Prostate gland (tissue), 2 donors: ENCODE measurements around the gene TGM6.

ENCODE experiments used
- POLR2A ChIP-seq: fragments of 450-650 bp; IDR thresholded peaks from one replicate; pipeline ENCODE4 v1.6.1; 2016; ENCODE audit warnings: antibody characterized with exemption, mild to moderate bottlenecking
- POLR2AphosphoS5 ChIP-seq: sonication (generic); formaldehyde crosslinking; IDR thresholded peaks from one replicate; pipeline ENCODE4 v1.6.1; 2017; ENCODE audit warnings: antibody characterized with exemption
- TF ChIP-seq, protein P1 (sequence below), 4 experiments: fragments of 200-600 bp in 2 of 4; fragments of 450-650 bp in 2 of 4; sonication (generic) in 2 of 4; IDR thresholded peaks; 1 replicate in 3 of 4; 2 replicates in 1 of 4; pipeline ENCODE4 v1.5.1; 2016 to 2019; ENCODE audit warnings: antibody characterized with exemption in 4 of 4, mild to moderate bottlenecking in 2 of 4, moderate library complexity in 2 of 4

DNA sequence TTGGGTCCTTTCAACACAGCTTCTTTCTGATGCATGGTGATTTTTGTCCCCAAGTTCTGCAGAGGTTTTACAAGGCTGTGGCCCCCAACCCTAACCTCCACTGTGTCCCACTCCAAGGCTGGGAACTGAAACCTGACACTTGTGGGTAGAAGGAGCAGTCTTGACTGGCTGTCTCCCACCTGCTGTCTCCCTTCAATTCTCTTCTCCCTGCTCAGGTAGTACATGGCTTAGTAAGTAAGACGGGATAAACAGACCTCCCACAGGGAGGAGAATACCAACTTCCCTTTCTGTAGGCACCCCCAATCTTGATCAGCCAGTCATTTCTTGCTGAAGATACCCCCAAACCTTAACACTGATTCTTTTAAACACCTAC, 25.0 kb downstream of the TGM6 start:
- TF ChIP-seq, protein P1, sequence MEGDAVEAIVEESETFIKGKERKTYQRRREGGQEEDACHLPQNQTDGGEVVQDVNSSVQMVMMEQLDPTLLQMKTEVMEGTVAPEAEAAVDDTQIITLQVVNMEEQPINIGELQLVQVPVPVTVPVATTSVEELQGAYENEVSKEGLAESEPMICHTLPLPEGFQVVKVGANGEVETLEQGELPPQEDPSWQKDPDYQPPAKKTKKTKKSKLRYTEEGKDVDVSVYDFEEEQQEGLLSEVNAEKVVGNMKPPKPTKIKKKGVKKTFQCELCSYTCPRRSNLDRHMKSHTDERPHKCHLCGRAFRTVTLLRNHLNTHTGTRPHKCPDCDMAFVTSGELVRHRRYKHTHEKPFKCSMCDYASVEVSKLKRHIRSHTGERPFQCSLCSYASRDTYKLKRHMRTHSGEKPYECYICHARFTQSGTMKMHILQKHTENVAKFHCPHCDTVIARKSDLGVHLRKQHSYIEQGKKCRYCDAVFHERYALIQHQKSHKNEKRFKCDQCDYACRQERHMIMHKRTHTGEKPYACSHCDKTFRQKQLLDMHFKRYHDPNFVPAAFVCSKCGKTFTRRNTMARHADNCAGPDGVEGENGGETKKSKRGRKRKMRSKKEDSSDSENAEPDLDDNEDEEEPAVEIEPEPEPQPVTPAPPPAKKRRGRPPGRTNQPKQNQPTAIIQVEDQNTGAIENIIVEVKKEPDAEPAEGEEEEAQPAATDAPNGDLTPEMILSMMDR (IDR thresholded peaks at IDR 0.05), result no peak
- TF ChIP-seq POLR2AphosphoS5 (no peak), POLR2A (no peak)
